ENCODE measurements around the gene CELA2A.

GRCh38 chr1:15459771-15460707, 3.5 kb downstream of the CELA2A start:
- TF ChIP-seq CTCF (IDR thresholded peaks at IDR 0.05), result no peak
- no peak for TF ChIP-seq POLR2A (IDR thresholded peaks at IDR 0.05; ENCODE audit: low read depth)
